NCI-H526 (cell line): ENCODE measurements around the gene MFN2.

Experiments used
- DNase-seq, 2 experiments: peaks; one replicate each; lab custom pipeline; 2025; lab: John Stamatoyannopoulos, UW

Gene MFN2

GRCh38 chr1:11960276-11960675 is 20.0 kb upstream of the MFN2 start:
- DNase-seq = no peak

DNA sequence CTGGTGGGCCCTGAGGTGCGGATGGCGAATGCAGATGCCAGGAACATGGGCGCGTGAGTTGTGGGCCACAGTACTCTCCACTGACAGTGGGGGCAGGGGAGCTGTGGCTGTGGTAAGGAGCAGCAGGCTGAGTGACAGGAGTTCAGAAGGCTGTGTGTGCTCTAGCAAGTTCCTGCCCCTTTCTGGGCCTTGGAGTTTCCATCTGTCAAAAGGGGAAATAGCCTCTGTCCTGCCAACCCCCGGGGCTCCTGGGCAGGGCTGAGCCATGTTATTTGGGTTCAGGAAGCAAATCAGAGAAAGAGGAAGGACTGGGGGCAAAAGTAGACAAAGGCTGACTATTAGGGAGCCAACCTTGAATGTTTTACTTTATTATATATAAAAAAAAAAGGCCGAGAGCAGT is 19.5 kb upstream of the MFN2 start:
- no peak for DNase-seq

- no peak for DNase-seq
Observed at GRCh38 chr1:11961230-11961629, 19.0 kb upstream of the MFN2 start.

- DNase-seq = no peak
Observed at GRCh38 chr1:11963622-11964021, 16.6 kb upstream of the MFN2 start.

DNA sequence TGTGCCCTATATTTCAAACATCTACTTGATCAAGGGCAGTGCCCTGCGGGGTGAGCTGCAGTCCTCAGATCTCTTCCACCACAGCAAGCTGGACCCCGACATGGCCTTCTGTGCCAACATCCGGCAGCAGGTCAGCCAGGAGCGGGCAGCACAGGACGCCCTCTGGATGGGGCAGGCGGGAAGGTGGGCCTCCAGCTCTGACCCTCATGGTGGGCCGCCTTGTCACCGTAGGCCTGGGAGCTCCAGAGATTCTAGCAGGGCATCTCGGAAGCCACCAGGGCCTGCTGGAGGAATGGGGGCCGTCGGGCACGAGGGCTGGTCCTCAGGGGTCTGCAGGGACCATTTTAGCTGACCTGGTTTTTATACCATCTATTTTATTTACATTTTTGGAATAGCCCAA is 15.6 kb upstream of the MFN2 start:
- DNase-seq = no peak

GRCh38 chr1:11967028-11967547 is 13.2 kb upstream of the MFN2 start:
- DNase-seq = peak; percentile 74 to 83

- no peak for DNase-seq
Observed at GRCh38 chr1:11970441-11971185, 9.6 kb upstream of the MFN2 start.

GRCh38 chr1:11977625-11978024 is 2.6 kb upstream of the MFN2 start:
- DNase-seq = no peak

- DNase-seq = no peak
Observed at GRCh38 chr1:11978301-11978700, 1.9 kb upstream of the MFN2 start.

DNA sequence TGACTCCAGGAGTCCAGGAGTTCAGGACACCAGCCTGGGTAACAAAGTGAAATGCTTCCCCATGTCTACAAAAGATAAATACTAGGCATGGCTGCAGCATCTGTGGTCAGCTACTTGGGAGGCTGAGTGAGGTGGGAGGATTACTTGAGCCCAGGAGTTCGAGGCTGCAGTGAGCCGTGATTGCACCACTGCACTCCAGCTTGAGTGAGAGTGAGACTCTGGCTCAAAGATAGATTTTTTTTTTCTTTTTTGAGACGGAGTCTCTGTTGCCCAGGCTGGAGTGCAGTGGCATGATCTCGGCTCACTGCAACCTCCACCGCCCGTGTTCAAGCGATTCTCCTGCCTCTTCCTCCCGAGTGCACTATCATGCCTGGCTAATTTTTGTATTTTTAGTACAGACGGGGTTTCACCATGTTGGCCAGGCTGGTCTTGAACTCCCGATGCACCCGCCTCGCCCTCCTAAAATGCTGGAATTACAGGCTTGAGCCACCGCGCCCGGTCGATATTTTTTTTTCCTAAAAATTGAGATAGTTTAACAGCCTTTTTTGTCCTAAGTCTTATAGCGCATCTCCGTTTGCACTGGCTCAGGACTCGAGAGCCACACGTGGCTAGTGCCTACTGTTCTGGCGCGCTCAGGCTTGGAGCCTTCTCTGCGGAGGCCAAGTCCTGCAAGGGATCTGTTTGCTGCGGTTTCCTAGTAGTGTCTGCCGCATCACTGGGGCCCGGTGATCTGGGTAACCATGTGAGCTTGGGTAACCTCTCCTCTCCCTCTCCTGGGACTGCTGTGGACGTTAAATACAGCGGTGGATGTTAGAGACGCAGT is 1.0 kb upstream of the MFN2 start:
- DNase-seq = peak; percentile 65 to 69

DNA sequence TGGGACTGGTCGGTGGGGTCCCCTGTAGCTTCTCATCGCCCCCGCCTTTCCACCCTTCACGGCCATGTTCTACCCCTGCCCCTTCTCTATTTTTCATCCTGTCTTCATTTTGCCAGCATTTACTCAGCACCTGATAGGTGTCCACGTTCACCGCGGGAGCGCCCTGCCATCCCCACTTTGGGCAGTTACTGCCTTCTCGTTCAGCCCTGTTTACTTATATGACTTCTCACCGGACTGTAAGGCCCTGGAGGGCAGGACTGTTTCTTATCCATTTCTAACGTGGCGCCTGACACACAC is 380 bp downstream of the MFN2 start:
- no peak for DNase-seq

- no peak for DNase-seq
Observed at GRCh38 chr1:11981378-11982009, 1.2 kb downstream of the MFN2 start.

DNA sequence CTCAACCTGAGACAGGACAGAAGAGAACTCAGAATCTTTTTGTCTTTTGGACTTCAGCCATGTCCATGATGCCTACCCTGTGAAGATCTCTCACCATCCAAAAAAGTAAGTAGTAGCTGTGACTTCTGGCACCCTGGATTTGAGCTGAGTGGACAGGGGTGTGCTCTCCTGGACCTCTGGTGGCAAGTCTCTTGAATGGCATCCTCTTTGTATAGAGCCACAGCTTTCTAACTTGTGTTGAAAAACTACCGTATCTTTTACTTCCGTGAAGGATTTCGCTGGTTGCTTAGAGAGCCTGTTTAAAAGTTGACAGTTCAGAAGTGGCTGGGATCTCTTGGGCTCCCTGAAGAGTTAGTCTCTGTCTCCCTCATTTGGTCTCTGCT is 1.8 kb downstream of the MFN2 start:
- no peak for DNase-seq

DNA sequence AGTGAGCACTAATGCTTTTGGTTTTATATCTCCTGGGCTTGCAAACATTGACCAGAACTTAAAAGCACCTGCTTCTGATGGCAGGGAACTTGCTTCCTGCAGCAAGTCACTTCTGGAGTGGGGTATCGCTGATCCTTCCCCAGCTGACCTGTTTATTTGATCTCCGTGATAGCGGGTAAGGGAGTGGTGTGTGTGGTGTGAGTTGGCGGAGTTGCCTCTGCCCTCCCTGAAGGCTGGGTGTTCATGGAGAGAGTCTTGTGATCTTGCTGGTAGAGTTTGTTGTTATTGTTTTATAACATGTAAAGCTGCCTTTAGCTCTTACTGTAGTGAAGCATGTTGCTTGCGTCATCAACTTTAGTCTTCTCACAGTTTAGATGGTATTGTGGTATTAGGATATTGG is 3.9 kb downstream of the MFN2 start:
- no peak for DNase-seq

DNA sequence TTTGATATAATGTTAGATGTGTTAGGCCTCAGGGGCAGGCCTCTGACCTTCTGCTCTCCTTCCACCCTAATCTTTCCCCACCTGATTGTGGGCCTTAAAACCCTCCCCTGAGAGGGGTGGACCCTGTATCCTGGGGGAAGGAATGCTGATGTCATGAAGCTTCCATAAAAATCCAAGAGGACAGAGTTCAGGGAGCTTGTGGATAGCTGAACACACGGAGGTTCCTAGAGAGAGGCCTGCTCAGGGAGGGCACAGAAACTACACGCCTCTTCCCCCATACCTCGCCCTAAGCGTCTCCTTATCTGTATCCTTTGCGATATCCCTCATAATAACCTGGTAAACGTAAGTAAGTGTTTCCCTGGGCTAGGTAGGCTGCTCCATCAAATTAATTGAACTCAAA is 4.3 kb downstream of the MFN2 start:
- no peak for DNase-seq

GRCh38 chr1:11985171-11985570 is 4.9 kb downstream of the MFN2 start:
- DNase-seq = no peak

DNA sequence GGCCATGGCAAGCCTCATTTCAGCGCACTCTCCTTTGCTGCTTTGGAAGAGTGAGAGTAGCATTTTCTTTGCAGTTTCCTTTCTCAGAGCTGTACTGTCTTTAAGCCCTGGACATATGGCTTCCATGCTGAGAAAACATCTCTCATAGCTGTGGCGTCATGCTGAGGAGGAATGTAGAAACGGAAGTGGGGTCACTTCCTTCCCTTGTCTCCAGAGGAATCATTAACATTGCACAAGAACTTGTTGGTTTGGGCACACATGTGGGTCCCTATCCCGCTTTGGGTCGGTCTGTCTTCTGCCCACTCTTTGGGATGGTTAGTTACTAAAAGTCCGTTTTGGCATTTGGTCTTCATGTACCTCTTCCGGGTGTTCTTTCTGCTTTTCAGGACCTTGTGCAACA is 5.6 kb downstream of the MFN2 start:
- no peak for DNase-seq

- no peak for DNase-seq
Observed at GRCh38 chr1:11989669-11990068, 9.4 kb downstream of the MFN2 start.

- DNase-seq = no peak
Observed at GRCh38 chr1:11990303-11991032, 10.2 kb downstream of the MFN2 start.

DNA sequence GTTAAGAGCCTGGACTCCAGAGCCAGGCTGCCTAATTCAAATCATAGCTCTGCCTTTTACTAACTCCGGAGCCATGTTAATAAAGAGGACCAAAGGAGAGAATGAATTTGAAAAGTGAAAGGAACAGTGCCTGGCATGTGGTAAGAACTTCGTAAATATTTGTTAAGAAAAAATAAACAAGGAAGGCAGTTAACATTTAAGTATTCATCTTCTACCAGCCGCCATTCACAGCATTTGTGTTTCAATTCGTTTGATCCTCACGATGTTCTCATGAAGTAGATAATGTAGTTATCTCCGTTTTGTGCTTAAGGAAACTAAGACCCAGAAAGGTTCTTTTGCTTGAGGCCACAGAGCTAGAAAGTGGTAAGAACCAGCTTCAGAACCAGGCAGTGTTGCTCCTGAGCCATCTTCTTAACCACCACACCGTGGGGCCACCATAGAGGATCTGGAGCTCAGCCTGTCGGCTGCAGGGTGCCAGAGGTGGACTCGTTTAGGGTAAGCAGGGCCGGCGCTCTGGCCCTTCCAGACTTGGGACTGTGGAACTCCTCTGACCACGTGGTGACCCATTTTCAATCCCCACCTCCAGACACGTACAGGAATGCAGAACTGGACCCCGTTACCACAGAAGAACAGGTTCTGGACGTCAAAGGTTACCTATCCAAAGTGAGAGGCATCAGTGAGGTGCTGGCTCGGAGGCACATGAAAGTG is 11.9 kb downstream of the MFN2 start:
- DNase-seq = no peak

GRCh38 chr1:11997081-11997850 is 17.0 kb downstream of the MFN2 start:
- DNase-seq = no peak
